ENCODE data around the gene ICAM5. TPM values are rescaled to one million over a fixed set of nuclear protein-coding genes. Genes with fewer than 3 reads are reported as not detected.

ICAM5 gene
- total RNA-seq, 1 experiment from 2014 or later: 8.0 TPM

DNA sequence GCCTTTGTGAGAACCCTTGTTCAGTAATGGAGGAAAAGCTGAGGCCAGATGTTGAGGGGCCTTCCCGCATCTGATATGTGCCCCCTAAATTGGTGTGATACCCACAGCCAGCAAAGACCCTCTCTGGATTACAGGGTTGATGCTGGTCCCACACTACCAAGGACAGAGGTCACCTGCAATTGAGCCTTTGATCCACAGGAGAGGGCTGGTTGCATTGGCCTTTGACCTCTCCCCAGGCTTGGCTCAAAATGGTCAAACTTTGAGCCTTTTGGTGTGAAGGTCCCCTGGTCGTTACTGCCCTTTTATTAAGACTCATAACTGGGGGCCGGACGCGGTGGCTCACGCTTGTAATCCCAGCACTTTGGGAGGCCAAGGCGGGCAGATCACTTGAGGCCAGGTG is 46.1 kb upstream of the ICAM5 start (continued):
- TF ChIP-seq NR1H2 (CRISPR knock-in tag; IDR thresholded peaks at IDR 0.05) (no peak), ZBTB21 (CRISPR knock-in tag; IDR thresholded peaks at IDR 0.05; ENCODE audit: borderline replicate concordance) (no peak), GTF2I (CRISPR knock-in tag; conservative IDR thresholded peaks at IDR 0.05) (no peak), IRF2 (CRISPR knock-in tag; IDR thresholded peaks at IDR 0.05; ENCODE audit: borderline replicate concordance, low read depth) (no peak)

DNA sequence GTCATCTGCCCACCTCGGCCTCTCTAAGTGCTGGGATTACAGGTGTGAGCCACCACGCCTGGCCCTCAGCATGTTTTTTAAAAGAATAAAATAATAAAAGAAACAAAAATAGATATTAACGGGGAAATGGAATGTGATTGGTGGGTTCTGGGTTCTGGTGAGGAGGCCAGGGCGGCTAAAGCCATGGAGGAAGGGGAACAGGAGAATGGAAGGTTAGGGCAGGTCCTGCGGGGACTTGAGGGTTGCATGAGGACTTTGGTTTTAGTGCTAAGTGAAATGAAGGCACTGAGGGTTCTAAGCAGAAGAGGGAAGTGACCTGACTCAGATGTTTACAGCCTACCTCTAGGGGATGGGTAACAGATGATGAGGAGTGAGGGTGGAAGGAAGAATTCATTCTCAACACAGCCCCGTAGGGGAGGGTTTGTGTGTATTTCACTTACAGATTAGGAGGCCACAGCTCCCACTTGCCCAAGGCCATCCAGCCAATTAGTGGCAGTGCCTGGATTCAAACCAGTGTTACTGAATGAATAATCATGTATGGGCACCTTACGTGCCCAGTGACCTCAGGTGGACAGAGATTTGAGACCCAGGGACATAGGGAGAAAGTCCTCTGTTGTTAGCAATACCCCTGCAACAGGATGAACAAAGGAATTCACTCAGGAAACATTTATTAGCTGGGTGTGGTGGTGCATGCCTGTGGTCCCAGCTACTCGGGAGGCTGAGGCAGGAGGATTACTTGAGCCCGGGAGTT is 44.4 kb upstream of the ICAM5 start:
- POLR2A ChIA-PET: interaction anchor here (0.6 kb wide), 1 partner anchor 102 kb away, joined by 3 read pairs; no protein-coding TSS in a partner anchor
- ATAC-seq: no peak
- CTCF ChIA-PET: interaction anchor here (1.1 to 1.6 kb wide), 3 partner anchors 14 to 171 kb away, joined by 3 to 7 read pairs (median 4); no protein-coding TSS in a partner anchor
- no peaks in the 10 kb centered on the region for H3K36me3 Mint-ChIP-seq
- peak overlapping the region; percentile 41 for H3K27ac Mint-ChIP-seq
- no peaks in the 10 kb centered on the region for H3K4me1 Mint-ChIP-seq
- H3K9me3 Mint-ChIP-seq: no peaks in the 10 kb centered on the region
- TF ChIP-seq NR2C2 (CRISPR knock-in tag; IDR thresholded peaks at IDR 0.05): no peak
- TF ChIP-seq, protein P1, sequence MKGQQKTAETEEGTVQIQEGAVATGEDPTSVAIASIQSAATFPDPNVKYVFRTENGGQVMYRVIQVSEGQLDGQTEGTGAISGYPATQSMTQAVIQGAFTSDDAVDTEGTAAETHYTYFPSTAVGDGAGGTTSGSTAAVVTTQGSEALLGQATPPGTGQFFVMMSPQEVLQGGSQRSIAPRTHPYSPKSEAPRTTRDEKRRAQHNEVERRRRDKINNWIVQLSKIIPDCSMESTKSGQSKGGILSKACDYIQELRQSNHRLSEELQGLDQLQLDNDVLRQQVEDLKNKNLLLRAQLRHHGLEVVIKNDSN (CRISPR knock-in tag; IDR thresholded peaks at IDR 0.05): no peak
- TF ChIP-seq EMX1 (CRISPR knock-in tag; IDR thresholded peaks at IDR 0.05): no peak
- DNase-seq (ENCODE audit: low spot score): no peak
- H3K4me3 Mint-ChIP-seq: no peak overlapping the region
- H3K27me3 Mint-ChIP-seq (ENCODE audit: low read depth): no peaks in the 10 kb centered on the region

DNA sequence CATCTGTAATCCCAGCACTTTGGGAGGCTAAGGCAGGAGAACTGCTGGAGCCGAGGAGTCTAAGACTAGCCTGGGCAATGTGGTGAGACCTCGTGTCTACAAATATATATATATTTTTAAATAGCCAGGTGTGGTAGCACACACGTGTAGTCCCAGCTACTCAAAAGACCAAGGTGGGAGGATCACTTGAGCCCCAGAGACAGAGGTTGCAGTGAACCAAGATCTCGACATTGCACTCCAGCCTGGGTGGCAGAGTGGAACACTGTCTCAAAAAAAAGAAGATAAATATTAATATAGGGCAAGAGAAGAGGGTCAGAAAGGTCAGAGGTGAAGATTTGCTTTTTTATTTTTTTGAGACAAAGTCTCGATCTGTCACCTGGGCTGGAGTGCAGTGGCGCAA is 43.2 kb upstream of the ICAM5 start:
- TF ChIP-seq FOXP1 (CRISPR knock-in tag; IDR thresholded peaks at IDR 0.05; ENCODE audit: borderline replicate concordance): no peak
- TF ChIP-seq, protein P2, sequence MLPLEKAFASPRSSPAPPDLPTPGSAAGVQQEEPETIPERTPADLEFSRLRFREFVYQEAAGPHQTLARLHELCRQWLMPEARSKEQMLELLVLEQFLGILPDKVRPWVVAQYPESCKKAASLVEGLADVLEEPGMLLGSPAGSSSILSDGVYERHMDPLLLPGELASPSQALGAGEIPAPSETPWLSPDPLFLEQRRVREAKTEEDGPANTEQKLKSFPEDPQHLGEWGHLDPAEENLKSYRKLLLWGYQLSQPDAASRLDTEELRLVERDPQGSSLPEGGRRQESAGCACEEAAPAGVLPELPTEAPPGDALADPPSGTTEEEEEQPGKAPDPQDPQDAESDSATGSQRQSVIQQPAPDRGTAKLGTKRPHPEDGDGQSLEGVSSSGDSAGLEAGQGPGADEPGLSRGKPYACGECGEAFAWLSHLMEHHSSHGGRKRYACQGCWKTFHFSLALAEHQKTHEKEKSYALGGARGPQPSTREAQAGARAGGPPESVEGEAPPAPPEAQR (CRISPR knock-in tag; IDR thresholded peaks at IDR 0.05): no peak
- TF ChIP-seq CBFB (CRISPR knock-in tag; IDR thresholded peaks at IDR 0.05; ENCODE audit: low read depth): no peak
- TF ChIP-seq, protein P3, sequence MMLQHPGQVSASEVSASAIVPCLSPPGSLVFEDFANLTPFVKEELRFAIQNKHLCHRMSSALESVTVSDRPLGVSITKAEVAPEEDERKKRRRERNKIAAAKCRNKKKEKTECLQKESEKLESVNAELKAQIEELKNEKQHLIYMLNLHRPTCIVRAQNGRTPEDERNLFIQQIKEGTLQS (CRISPR knock-in tag; conservative IDR thresholded peaks at IDR 0.05): no peak
- TF ChIP-seq ELF4 (CRISPR knock-in tag; IDR thresholded peaks at IDR 0.05; ENCODE audit: low read depth): no peak
- TF ChIP-seq NFYB (CRISPR knock-in tag; conservative IDR thresholded peaks at IDR 0.05; ENCODE audit: low read depth): no peak
- TF ChIP-seq, protein P4, sequence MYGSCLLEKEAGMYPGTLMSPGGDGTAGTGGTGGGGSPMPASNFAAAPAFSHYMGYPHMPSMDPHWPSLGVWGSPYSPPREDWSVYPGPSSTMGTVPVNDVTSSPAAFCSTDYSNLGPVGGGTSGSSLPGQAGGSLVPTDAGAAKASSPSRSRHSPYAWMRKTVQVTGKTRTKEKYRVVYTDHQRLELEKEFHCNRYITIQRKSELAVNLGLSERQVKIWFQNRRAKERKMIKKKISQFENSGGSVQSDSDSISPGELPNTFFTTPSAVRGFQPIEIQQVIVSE (CRISPR knock-in tag; IDR thresholded peaks at IDR 0.05; ENCODE audit: borderline replicate concordance): no peak
- ATAC-seq (no peak), DNase-seq (ENCODE audit: low spot score) (no peak)
- no peak overlapping the region for H3K4me3 Mint-ChIP-seq
- H3K27ac Mint-ChIP-seq: no peak overlapping the region
- no peaks in the 10 kb centered on the region for H3K4me1 Mint-ChIP-seq
- H3K36me3 Mint-ChIP-seq: no peaks in the 10 kb centered on the region
- POLR2A ChIA-PET: no interaction called here
- CTCF ChIA-PET: no interaction called here
- H3K9me3 Mint-ChIP-seq: no peaks in the 10 kb centered on the region
- no peaks in the 10 kb centered on the region for H3K27me3 Mint-ChIP-seq (ENCODE audit: low read depth)

DNA sequence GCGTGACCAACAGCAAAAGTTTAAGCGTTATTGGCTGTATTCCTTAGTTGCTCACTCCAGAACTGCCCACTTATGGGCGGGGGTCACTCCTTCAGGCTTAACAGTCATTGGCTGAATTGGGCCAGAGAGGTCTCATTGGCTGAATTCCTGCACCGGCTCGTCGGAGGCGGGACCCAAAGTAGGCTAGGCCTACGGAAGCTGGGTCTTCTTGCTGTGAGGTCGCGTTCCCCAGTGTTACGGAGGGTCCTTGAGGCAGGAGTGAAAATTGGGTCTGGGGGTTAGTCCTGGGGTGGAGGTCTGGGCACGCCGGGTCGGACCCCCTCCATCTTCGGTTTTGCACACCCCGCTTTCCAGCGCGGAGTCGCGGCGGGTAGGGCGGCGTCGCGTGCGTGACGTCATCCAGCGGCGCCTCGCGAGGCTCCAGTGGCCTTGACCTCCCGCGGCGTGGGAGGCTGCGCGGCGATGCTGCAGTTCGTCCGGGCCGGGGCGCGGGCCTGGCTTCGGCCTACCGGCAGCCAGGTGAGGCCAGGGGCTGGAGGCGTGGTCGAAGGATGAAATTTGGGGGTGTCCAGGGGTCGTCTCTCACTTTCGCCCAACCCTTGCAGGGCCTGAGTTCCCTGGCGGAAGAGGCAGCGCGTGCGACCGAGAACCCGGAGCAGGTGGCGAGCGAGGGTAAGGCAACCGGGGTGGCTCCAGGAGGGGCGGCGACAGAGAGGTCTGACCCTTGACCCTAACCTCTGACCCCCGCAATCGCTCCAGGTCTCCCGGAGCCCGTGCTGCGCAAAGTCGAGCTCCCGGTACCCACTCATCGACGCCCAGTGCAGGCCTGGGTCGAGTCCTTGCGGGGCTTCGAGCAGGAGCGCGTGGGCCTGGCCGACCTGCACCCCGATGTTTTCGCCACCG is 37.7 kb upstream of the ICAM5 start, which contains the start of gene MRPL4:
Gene MRPL4 (plus strand): TSS at position 423 of the 903 bp plus-strand sequence. CDS start 40 bp downstream, at position 463.
- ATAC-seq (peak; percentile 98), DNase-seq (ENCODE audit: low spot score) (peak; percentile 96)
- CTCF ChIA-PET: interaction anchor here (0.7 to 3.5 kb wide), 6 partner anchors 17 to 137 kb away, joined by 4 to 43 read pairs (median 4); partner anchors contain the start of genes ICAM5 and TYK2
- H3K4me3 Mint-ChIP-seq: peak within 1 kb of the TSS; percentile 95
- peaks cover 24% of the 10 kb centered on the region for H3K36me3 Mint-ChIP-seq
- POLR2A ChIA-PET: interaction anchor here (0.5 to 0.7 kb wide), 2 partner anchors 13 to 469 kb away, joined by 5 read pairs; no protein-coding TSS in a partner anchor
- H3K27me3 Mint-ChIP-seq (ENCODE audit: low read depth): peaks cover 2% of the 10 kb centered on the region; the same call in 1 of the 2 replicates
- peaks cover 5% of the 10 kb centered on the region for H3K4me1 Mint-ChIP-seq
- H3K27ac Mint-ChIP-seq: peak within 1 kb of the TSS; percentile 96
- no peaks in the 10 kb centered on the region for H3K9me3 Mint-ChIP-seq
- peak; percentile 90 for TF ChIP-seq NFYB (CRISPR knock-in tag; conservative IDR thresholded peaks at IDR 0.05; ENCODE audit: low read depth)
- no peak for TF ChIP-seq ZNF396 (CRISPR knock-in tag; IDR thresholded peaks at IDR 0.05; ENCODE audit: borderline replicate concordance)
- TF ChIP-seq, protein P5, sequence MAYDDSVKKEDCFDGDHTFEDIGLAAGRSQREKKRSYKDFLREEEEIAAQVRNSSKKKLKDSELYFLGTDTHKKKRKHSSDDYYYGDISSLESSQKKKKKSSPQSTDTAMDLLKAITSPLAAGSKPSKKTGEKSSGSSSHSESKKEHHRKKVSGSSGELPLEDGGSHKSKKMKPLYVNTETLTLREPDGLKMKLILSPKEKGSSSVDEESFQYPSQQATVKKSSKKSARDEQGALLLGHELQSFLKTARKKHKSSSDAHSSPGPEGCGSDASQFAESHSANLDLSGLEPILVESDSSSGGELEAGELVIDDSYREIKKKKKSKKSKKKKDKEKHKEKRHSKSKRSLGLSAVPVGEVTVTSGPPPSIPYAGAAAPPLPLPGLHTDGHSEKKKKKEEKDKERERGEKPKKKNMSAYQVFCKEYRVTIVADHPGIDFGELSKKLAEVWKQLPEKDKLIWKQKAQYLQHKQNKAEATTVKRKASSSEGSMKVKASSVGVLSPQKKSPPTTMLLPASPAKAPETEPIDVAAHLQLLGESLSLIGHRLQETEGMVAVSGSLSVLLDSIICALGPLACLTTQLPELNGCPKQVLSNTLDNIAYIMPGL (CRISPR knock-in tag; IDR thresholded peaks at IDR 0.05): peak; percentile 98
- no peak for TF ChIP-seq PRRX2 (CRISPR knock-in tag; IDR thresholded peaks at IDR 0.05)
- TF ChIP-seq TEAD4 (CRISPR knock-in tag; IDR thresholded peaks at IDR 0.05): no peak; the same call in 1 of the 2 replicates
- TF ChIP-seq, protein P6, sequence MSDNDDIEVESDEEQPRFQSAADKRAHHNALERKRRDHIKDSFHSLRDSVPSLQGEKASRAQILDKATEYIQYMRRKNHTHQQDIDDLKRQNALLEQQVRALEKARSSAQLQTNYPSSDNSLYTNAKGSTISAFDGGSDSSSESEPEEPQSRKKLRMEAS (CRISPR knock-in tag; IDR thresholded peaks at IDR 0.05): peak; percentile 91
- no peak for TF ChIP-seq ZBTB21 (CRISPR knock-in tag; IDR thresholded peaks at IDR 0.05; ENCODE audit: borderline replicate concordance)
- no peak for TF ChIP-seq JAZF1 (CRISPR knock-in tag; IDR thresholded peaks at IDR 0.05)
- TF ChIP-seq, protein P3 (CRISPR knock-in tag; conservative IDR thresholded peaks at IDR 0.05): no peak

Measured in WTC11 (cell line).